ENCODE data around the gene TUBAL3.

TUBAL3 gene

DNA sequence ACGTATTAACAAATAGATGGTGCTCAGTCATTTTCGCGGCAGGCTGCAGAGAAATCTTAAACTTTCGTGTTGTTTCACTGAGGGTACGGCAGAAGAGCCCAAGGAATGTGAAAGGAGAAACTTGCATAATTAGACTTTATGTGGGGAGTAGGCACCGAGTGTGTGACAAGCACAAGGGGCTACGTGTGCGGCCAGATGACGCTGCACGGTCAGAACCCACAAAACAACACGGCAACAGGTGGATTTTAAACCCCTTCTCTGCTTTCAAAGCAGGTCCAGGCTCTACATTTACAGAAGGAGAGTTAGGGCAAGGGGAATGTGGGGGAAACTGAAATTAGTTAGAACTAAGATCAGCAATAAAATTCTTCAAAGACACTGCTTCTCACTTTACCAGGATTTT lies 40.3 kb downstream of the TUBAL3 start:
- ATAC-seq, result no peak
- no peak for TF ChIP-seq TCF4 (CRISPR knock-in tag; IDR thresholded peaks at IDR 0.05; ENCODE audit: borderline replicate concordance)
- no peak for TF ChIP-seq GLIS3 (CRISPR knock-in tag; IDR thresholded peaks at IDR 0.05)
- no peak for TF ChIP-seq TSHZ2 (CRISPR knock-in tag; IDR thresholded peaks at IDR 0.05)
- TF ChIP-seq ZC3H10 (CRISPR knock-in tag; IDR thresholded peaks at IDR 0.05), result no peak
- no peak for TF ChIP-seq OSR1 (CRISPR knock-in tag; IDR thresholded peaks at IDR 0.05)
- no peak for TF ChIP-seq ZNF70 (CRISPR knock-in tag; IDR thresholded peaks at IDR 0.05)
- no peak for TF ChIP-seq CSDC2 (CRISPR knock-in tag; IDR thresholded peaks at IDR 0.05)
- no peak for TF ChIP-seq ZNF565 (CRISPR knock-in tag; conservative IDR thresholded peaks at IDR 0.05; ENCODE audit: low read depth)
- no peak for TF ChIP-seq ARNTL (CRISPR knock-in tag; IDR thresholded peaks at IDR 0.05; ENCODE audit: borderline replicate concordance, low read depth)
- TF ChIP-seq RARB (CRISPR knock-in tag; IDR thresholded peaks at IDR 0.05), result no peak

GRCh38 chr10:5362873-5363272 lies 41.8 kb downstream of the TUBAL3 start:
- TF ChIP-seq ARNTL (CRISPR knock-in tag; IDR thresholded peaks at IDR 0.05; ENCODE audit: borderline replicate concordance, low read depth), result no peak
- TF ChIP-seq TSHZ2 (CRISPR knock-in tag; IDR thresholded peaks at IDR 0.05), result no peak
- no peak for TF ChIP-seq PPARA (CRISPR knock-in tag; IDR thresholded peaks at IDR 0.05; ENCODE audit: borderline replicate concordance)
- no peak for TF ChIP-seq ZNF70 (CRISPR knock-in tag; IDR thresholded peaks at IDR 0.05)
- TF ChIP-seq TOX (CRISPR knock-in tag; IDR thresholded peaks at IDR 0.05; ENCODE audit: borderline replicate concordance), result no peak
- no peak for TF ChIP-seq TCF4 (CRISPR knock-in tag; IDR thresholded peaks at IDR 0.05; ENCODE audit: borderline replicate concordance)
- no peak for TF ChIP-seq BACH2 (CRISPR knock-in tag; IDR thresholded peaks at IDR 0.05; ENCODE audit: borderline replicate concordance)
- TF ChIP-seq CREB5 (CRISPR knock-in tag; IDR thresholded peaks at IDR 0.05; ENCODE audit: low read depth), result no peak
- TF ChIP-seq, protein P1, sequence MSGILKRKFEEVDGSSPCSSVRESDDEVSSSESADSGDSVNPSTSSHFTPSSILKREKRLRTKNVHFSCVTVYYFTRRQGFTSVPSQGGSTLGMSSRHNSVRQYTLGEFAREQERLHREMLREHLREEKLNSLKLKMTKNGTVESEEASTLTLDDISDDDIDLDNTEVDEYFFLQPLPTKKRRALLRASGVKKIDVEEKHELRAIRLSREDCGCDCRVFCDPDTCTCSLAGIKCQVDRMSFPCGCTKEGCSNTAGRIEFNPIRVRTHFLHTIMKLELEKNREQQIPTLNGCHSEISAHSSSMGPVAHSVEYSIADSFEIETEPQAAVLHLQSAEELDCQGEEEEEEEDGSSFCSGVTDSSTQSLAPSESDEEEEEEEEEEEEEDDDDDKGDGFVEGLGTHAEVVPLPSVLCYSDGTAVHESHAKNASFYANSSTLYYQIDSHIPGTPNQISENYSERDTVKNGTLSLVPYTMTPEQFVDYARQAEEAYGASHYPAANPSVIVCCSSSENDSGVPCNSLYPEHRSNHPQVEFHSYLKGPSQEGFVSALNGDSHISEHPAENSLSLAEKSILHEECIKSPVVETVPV (CRISPR knock-in tag; IDR thresholded peaks at IDR 0.05), result no peak
- no peak for TF ChIP-seq PATZ1 (CRISPR knock-in tag; IDR thresholded peaks at IDR 0.05; ENCODE audit: borderline replicate concordance)
- TF ChIP-seq ZC3H10 (CRISPR knock-in tag; IDR thresholded peaks at IDR 0.05), result no peak
- no peak for TF ChIP-seq ZFP3 (CRISPR knock-in tag; IDR thresholded peaks at IDR 0.05)

GRCh38 chr10:5361966-5362365 lies 42.7 kb downstream of the TUBAL3 start:
- no peak for ATAC-seq
- TF ChIP-seq ZNF8 (CRISPR knock-in tag; IDR thresholded peaks at IDR 0.05) (no peak), TOX (CRISPR knock-in tag; IDR thresholded peaks at IDR 0.05; ENCODE audit: borderline replicate concordance) (no peak), PPARA (CRISPR knock-in tag; IDR thresholded peaks at IDR 0.05; ENCODE audit: borderline replicate concordance) (no peak), ZNF70 (CRISPR knock-in tag; IDR thresholded peaks at IDR 0.05) (no peak), ZC3H10 (CRISPR knock-in tag; IDR thresholded peaks at IDR 0.05) (no peak), GLIS3 (CRISPR knock-in tag; IDR thresholded peaks at IDR 0.05) (no peak), ZFP30 (CRISPR knock-in tag; IDR thresholded peaks at IDR 0.05) (no peak), TSHZ2 (CRISPR knock-in tag; IDR thresholded peaks at IDR 0.05) (no peak), TCF4 (CRISPR knock-in tag; IDR thresholded peaks at IDR 0.05; ENCODE audit: borderline replicate concordance) (no peak)

More at GRCh38 chr10:5362873-5363272, 41.8 kb downstream of the TUBAL3 start:
- no peak for ATAC-seq

Measured in SK-N-SH treated with all-trans-retinoic acid at 6 μM for 48 hours (cell line).